Liver (tissue), 9 donors: Measurements from ENCODE around the gene PTPN2. TPM values are rescaled to one million over a fixed set of nuclear protein-coding genes. Genes with fewer than 3 reads are reported as not detected.

Experiments used
- DNase-seq: peaks from one replicate; pipeline ENCODE4 v3.0.0-alpha.2; 2017; ENCODE audit warnings: low spot score
- H3K27ac ChIP-seq, 2 donors: one replicate each; pipeline ENCODE4 v1.7.0; 2013; ENCODE audit warnings: inconsistent platforms in 2 of 2, low read length in 2 of 2, control low read depth in 1 of 2, low read depth in 1 of 2, mild to moderate bottlenecking in 1 of 2
- H3K27me3 ChIP-seq, 4 donors: one replicate each; pipeline versions ENCODE4 v1.6.1 to v1.7.0; 2013; ENCODE audit warnings: low read length in 3 of 4, inconsistent platforms in 1 of 4, mild to moderate bottlenecking in 1 of 4, moderate library complexity in 1 of 4; ENCODE audit not compliant: control insufficient read depth in 4 of 4, insufficient read depth in 4 of 4
- H3K36me3 ChIP-seq, 4 donors: one replicate each; pipeline versions ENCODE4 v1.6.1 to v1.7.0; 2013; ENCODE audit warnings: low read length in 3 of 4, mild to moderate bottlenecking in 3 of 4, low read depth in 1 of 4, moderate library complexity in 1 of 4; ENCODE audit not compliant: control insufficient read depth in 4 of 4, insufficient read depth in 3 of 4
- H3K4me1 ChIP-seq, 4 donors: one replicate each; pipeline versions ENCODE4 v1.6.1 to v1.7.0; 2013; ENCODE audit warnings: low read length in 3 of 4, mild to moderate bottlenecking in 3 of 4, moderate library complexity in 1 of 4; ENCODE audit not compliant: control insufficient read depth in 4 of 4, insufficient read depth in 4 of 4
- H3K4me3 ChIP-seq, 3 donors: one replicate each; pipeline versions ENCODE4 v1.6.1 to v1.7.0; 2013; ENCODE audit warnings: low read length in 3 of 3, control low read depth in 1 of 3, low read depth in 1 of 3, mild to moderate bottlenecking in 1 of 3
- H3K9ac ChIP-seq, 2 donors: one replicate each; pipeline ENCODE4 v1.7.0; 2013; ENCODE audit warnings: low read length in 2 of 2, mild to moderate bottlenecking in 2 of 2, moderate library complexity in 2 of 2, control low read depth in 1 of 2, low read depth in 1 of 2
- H3K9me3 ChIP-seq, 4 donors: one replicate each; pipeline versions ENCODE4 v1.6.1 to v1.7.0; 2013; ENCODE audit warnings: low read length in 3 of 4; ENCODE audit not compliant: control insufficient read depth in 4 of 4
- FOXA1 ChIP-seq: IDR thresholded peaks from 2 replicates; pipeline ENCODE4 v1.6.1; 2016; ENCODE audit warnings: antibody characterized with exemption
- FOXA2 ChIP-seq: IDR thresholded peaks from 2 replicates; pipeline ENCODE4 v1.6.1; 2016; ENCODE audit warnings: antibody characterized with exemption
- GABPA ChIP-seq, 2 donors: IDR thresholded peaks in 1 of 2; conservative IDR thresholded peaks in 1 of 2; 2 replicates each; pipeline ENCODE4 v1.6.1; 2016; ENCODE audit warnings: antibody characterized with exemption in 2 of 2, mild to moderate bottlenecking in 1 of 2, moderate library complexity in 1 of 2
- HNF4A ChIP-seq, 2 donors: conservative IDR thresholded peaks; 2 replicates each; pipeline ENCODE4 v1.6.1; 2016; ENCODE audit warnings: antibody characterized with exemption in 2 of 2, mild to moderate bottlenecking in 2 of 2
- JUND ChIP-seq, 2 donors: IDR thresholded peaks; 2 replicates each; pipeline ENCODE4 v1.6.1; 2016; ENCODE audit warnings: antibody characterized with exemption in 2 of 2
- NR2F2 ChIP-seq: IDR thresholded peaks from 2 replicates; pipeline ENCODE4 v1.6.1; 2016; ENCODE audit warnings: antibody characterized with exemption
- RAD21 ChIP-seq, 2 donors: IDR thresholded peaks; 2 replicates each; pipeline ENCODE4 v1.6.1; 2016; ENCODE audit warnings: antibody characterized with exemption in 2 of 2, mild to moderate bottlenecking in 2 of 2
- RXRA ChIP-seq, 2 donors: IDR thresholded peaks; 2 replicates each; pipeline ENCODE4 v1.6.1; 2017 to 2018; ENCODE audit warnings: antibody characterized with exemption in 2 of 2, mild to moderate bottlenecking in 1 of 2
- SP1 ChIP-seq: IDR thresholded peaks from 2 replicates; pipeline ENCODE4 v1.6.1; 2018; ENCODE audit warnings: antibody characterized with exemption, mild to moderate bottlenecking
- TAF1 ChIP-seq: conservative IDR thresholded peaks from 2 replicates; pipeline ENCODE4 v1.6.1; 2016; ENCODE audit warnings: antibody characterized with exemption, mild to moderate bottlenecking
- YY1 ChIP-seq: IDR thresholded peaks from 2 replicates; pipeline ENCODE4 v1.6.1; 2016; ENCODE audit warnings: antibody characterized with exemption, mild to moderate bottlenecking
- WGBS: extraction: QIAGEN DNeasy Blood & Tissue Kit; methylation state at CpG from one replicate; pipeline ENCODE4 v1.1.7; 2013; 5-methylcytosine and 5-hydroxymethylcytosine counted together
- polyA plus RNA-seq, 2 donors: library from polyadenylated mRNA; stranded (reverse) in 1 of 2; unstranded in 1 of 2; fragments of 200-250 nt in 1 of 2; fragments of >200 nt in 1 of 2; fragmentation: Nextera tagmentation in 1 of 2; extraction: Ambion mirVana in 1 of 2; gene quantifications; one replicate each; pipeline versions ENCODE4 v1.2.1 to v1.2.3, GENCODE V29; 2013 to 2015
- total RNA-seq, 2 donors: library from RNA; depleted of rRNA; stranded (reverse); fragments of >200 nt; gene quantifications; one replicate each; pipeline ENCODE4 v1.2.3, GENCODE V29; 2014
- TF ChIP-seq, protein P1 (sequence below): IDR thresholded peaks from 2 replicates; pipeline ENCODE4 v1.6.1; 2016; ENCODE audit warnings: antibody characterized with exemption
- TF ChIP-seq, protein P2 (sequence below): fragments of 150-350 bp; IDR thresholded peaks from 2 replicates; pipeline ENCODE4 v1.5.1; 2017; ENCODE audit warnings: improper control_type of control experiment, low read depth, low read length; ENCODE audit not compliant: missing input control
- TF ChIP-seq, protein P3 (sequence below): IDR thresholded peaks from 2 replicates; pipeline ENCODE4 v1.6.1; 2016; ENCODE audit warnings: antibody characterized with exemption
- TF ChIP-seq, protein P4 (sequence below): IDR thresholded peaks from 2 replicates; pipeline ENCODE4 v1.6.1; 2016; ENCODE audit warnings: antibody characterized with exemption
- TF ChIP-seq, protein P5 (sequence below): IDR thresholded peaks from 2 replicates; pipeline ENCODE4 v1.6.1; 2016; ENCODE audit warnings: antibody characterized with exemption, mild to moderate bottlenecking
- donor health status: healthy.
- donor health status: healthy.
- donor health status: healthy.
- donor health status: healthy.
- donor health status: healthy.

PTPN2 gene
- total and polyA plus RNA-seq, 4 donors, result 9.2 to 21.2 (median 14.9) TPM

GRCh38 chr18:12891561-12891960, 7.5 kb upstream of the PTPN2 start:
- Histone ChIP-seq H3K36me3 (no peaks in the 10 kb centered on the region), H3K9me3 (no peaks in the 10 kb centered on the region), H3K4me1 (no peaks in the 10 kb centered on the region), H3K9ac (no peak overlapping the region), H3K27ac (no peak overlapping the region), H3K27me3 (peaks cover 0 to 2% (median 0%) of the 10 kb centered on the region in 4 donors), H3K4me3 (no peak overlapping the region)
- DNase-seq, result no peak
- TF ChIP-seq FOXA1 (no peak), FOXA2 (no peak), TAF1 (no peak), RXRA (IDR thresholded peaks at IDR 0.05) (no peak)
- TF ChIP-seq, protein P1, sequence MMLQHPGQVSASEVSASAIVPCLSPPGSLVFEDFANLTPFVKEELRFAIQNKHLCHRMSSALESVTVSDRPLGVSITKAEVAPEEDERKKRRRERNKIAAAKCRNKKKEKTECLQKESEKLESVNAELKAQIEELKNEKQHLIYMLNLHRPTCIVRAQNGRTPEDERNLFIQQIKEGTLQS, result no peak
- TF ChIP-seq, protein P2, sequence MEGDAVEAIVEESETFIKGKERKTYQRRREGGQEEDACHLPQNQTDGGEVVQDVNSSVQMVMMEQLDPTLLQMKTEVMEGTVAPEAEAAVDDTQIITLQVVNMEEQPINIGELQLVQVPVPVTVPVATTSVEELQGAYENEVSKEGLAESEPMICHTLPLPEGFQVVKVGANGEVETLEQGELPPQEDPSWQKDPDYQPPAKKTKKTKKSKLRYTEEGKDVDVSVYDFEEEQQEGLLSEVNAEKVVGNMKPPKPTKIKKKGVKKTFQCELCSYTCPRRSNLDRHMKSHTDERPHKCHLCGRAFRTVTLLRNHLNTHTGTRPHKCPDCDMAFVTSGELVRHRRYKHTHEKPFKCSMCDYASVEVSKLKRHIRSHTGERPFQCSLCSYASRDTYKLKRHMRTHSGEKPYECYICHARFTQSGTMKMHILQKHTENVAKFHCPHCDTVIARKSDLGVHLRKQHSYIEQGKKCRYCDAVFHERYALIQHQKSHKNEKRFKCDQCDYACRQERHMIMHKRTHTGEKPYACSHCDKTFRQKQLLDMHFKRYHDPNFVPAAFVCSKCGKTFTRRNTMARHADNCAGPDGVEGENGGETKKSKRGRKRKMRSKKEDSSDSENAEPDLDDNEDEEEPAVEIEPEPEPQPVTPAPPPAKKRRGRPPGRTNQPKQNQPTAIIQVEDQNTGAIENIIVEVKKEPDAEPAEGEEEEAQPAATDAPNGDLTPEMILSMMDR, result no peak
- TF ChIP-seq, protein P3, sequence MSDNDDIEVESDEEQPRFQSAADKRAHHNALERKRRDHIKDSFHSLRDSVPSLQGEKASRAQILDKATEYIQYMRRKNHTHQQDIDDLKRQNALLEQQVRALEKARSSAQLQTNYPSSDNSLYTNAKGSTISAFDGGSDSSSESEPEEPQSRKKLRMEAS, result no peak
- WGBS, result 89% methylated on average over 6 of the region's 6 CpGs

- no peaks in the 10 kb centered on the region for H3K9me3 ChIP-seq
- whole genome bisulfite sequencing, result 97% methylated on average over 3 of the region's 3 CpGs
- no peak overlapping the region for H3K27ac ChIP-seq
- H3K4me3 ChIP-seq, result no peak overlapping the region
- TF ChIP-seq HNF4A (conservative IDR thresholded peaks at IDR 0.05) (no peak), RXRA (IDR thresholded peaks at IDR 0.05) (no peak), SP1 (no peak)
- TF ChIP-seq, protein P1, result no peak
- DNase-seq, result no peak
- no peaks in the 10 kb centered on the region for H3K4me1 ChIP-seq
- no peak overlapping the region for H3K9ac ChIP-seq
- H3K27me3 ChIP-seq, result peaks cover 0 to 2% (median 0%) of the 10 kb centered on the region in 4 donors
- no peaks in the 10 kb centered on the region for H3K36me3 ChIP-seq
Measured at GRCh38 chr18:12890964-12891363, 6.9 kb upstream of the PTPN2 start.

GRCh38 chr18:12886498-12887126, 2.6 kb upstream of the PTPN2 start:
- no peak overlapping the region for H3K4me3 ChIP-seq
- no peaks in the 10 kb centered on the region for H3K36me3 ChIP-seq
- H3K27me3 ChIP-seq, result no peaks in the 10 kb centered on the region
- no peak for DNase-seq
- no peak overlapping the region for H3K27ac ChIP-seq
- H3K4me1 ChIP-seq, result peaks cover 2 to 8% (median 6%) of the 10 kb centered on the region in 4 donors
- H3K9ac ChIP-seq, result no peak overlapping the region
- WGBS, result 26% methylated on average over 2 of the region's 2 CpGs
- H3K9me3 ChIP-seq, result no peaks in the 10 kb centered on the region
- TF ChIP-seq FOXA2 (no peak), YY1 (no peak), RAD21 (IDR thresholded peaks at IDR 0.05) (peak in 1 of 2 donors; percentile 63), JUND (IDR thresholded peaks at IDR 0.05) (no peak), GABPA (IDR thresholded peaks at IDR 0.05 in 1 of 2, conservative IDR thresholded peaks at IDR 0.05 in 1 of 2) (no peak), RXRA (IDR thresholded peaks at IDR 0.05) (no peak), FOXA1 (no peak), HNF4A (conservative IDR thresholded peaks at IDR 0.05) (peak in 1 of 2 donors; percentile 15), SP1 (no peak), TAF1 (no peak), NR2F2 (no peak)
- TF ChIP-seq, protein P2, result peak; percentile 29
- TF ChIP-seq, protein P4, sequence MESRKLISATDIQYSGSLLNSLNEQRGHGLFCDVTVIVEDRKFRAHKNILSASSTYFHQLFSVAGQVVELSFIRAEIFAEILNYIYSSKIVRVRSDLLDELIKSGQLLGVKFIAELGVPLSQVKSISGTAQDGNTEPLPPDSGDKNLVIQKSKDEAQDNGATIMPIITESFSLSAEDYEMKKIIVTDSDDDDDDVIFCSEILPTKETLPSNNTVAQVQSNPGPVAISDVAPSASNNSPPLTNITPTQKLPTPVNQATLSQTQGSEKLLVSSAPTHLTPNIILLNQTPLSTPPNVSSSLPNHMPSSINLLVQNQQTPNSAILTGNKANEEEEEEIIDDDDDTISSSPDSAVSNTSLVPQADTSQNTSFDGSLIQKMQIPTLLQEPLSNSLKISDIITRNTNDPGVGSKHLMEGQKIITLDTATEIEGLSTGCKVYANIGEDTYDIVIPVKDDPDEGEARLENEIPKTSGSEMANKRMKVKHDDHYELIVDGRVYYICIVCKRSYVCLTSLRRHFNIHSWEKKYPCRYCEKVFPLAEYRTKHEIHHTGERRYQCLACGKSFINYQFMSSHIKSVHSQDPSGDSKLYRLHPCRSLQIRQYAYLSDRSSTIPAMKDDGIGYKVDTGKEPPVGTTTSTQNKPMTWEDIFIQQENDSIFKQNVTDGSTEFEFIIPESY, result no peak
- TF ChIP-seq, protein P5, sequence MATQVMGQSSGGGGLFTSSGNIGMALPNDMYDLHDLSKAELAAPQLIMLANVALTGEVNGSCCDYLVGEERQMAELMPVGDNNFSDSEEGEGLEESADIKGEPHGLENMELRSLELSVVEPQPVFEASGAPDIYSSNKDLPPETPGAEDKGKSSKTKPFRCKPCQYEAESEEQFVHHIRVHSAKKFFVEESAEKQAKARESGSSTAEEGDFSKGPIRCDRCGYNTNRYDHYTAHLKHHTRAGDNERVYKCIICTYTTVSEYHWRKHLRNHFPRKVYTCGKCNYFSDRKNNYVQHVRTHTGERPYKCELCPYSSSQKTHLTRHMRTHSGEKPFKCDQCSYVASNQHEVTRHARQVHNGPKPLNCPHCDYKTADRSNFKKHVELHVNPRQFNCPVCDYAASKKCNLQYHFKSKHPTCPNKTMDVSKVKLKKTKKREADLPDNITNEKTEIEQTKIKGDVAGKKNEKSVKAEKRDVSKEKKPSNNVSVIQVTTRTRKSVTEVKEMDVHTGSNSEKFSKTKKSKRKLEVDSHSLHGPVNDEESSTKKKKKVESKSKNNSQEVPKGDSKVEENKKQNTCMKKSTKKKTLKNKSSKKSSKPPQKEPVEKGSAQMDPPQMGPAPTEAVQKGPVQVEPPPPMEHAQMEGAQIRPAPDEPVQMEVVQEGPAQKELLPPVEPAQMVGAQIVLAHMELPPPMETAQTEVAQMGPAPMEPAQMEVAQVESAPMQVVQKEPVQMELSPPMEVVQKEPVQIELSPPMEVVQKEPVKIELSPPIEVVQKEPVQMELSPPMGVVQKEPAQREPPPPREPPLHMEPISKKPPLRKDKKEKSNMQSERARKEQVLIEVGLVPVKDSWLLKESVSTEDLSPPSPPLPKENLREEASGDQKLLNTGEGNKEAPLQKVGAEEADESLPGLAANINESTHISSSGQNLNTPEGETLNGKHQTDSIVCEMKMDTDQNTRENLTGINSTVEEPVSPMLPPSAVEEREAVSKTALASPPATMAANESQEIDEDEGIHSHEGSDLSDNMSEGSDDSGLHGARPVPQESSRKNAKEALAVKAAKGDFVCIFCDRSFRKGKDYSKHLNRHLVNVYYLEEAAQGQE, result no peak
